B cell (primary cell): ENCODE data around the gene CTNNA2. TPM values are rescaled to one million over a fixed set of nuclear protein-coding genes. Genes with fewer than 3 reads are reported as not detected.

Source experiments
- ATAC-seq: fragments of 200-7000 bp; cut with Tn5 transposase; one replicate; pipeline ENCODE4 v1.10.0; 2021; ENCODE audit warnings: low read depth, mild to moderate bottlenecking, moderate number of reproducible peaks, moderate library complexity
- CTCF ChIA-PET: fragments of 350-600 bp; sonication (Branson Sonifier 250); formaldehyde crosslinking; loops from one replicate; lab custom pipeline; 2021; ENCODE audit warnings: antibody characterized with exemption, inconsistent platforms; lab: Charles Lee
- POLR2A ChIA-PET: fragments of 350-600 bp; sonication (Branson Sonifier 250); formaldehyde crosslinking; loops from one replicate; lab custom pipeline; 2021; ENCODE audit warnings: antibody characterized with exemption; lab: Charles Lee
- DNase-seq: peaks from one replicate; pipeline ENCODE4 v3.0.0; 2013
- H2AFZ ChIP-seq: 2 replicates; pipeline ENCODE4 v1.6.1; 2012; ENCODE audit warnings: mild to moderate bottlenecking, low read depth, low read length; ENCODE audit not compliant: insufficient read depth, poor library complexity, severe bottlenecking
- H3K27ac ChIP-seq, 2 donors: 1 replicate in 1 of 2; 2 replicates in 1 of 2; pipeline ENCODE4 v1.5.1; 2012 to 2013; ENCODE audit warnings: low read length in 2 of 2, mild to moderate bottlenecking in 2 of 2, moderate library complexity in 1 of 2
- H3K27me3 ChIP-seq, 4 experiments: fragments of 200-600 bp in 1 of 4; sonication (generic) in 1 of 4; replicated peaks in 1 of 4; 1 replicate in 2 of 4; 2 replicates in 2 of 4; pipeline versions ENCODE4 v1.6.1 to v1.7.0; 2013 to 2016; ENCODE audit warnings: low read length in 3 of 4, mild to moderate bottlenecking in 2 of 4, mixed read lengths in 1 of 4, moderate library complexity in 1 of 4; ENCODE audit not compliant: insufficient read depth in 4 of 4, control insufficient read depth in 3 of 4; ENCODE audit errors: control extremely low read depth in 1 of 4
- H3K36me3 ChIP-seq, 2 experiments: replicated peaks in 1 of 2; 1 replicate in 1 of 2; 2 replicates in 1 of 2; pipeline versions ENCODE4 v1.6.1 to v1.7.1; 2013; ENCODE audit warnings: low read length in 1 of 2; ENCODE audit not compliant: insufficient read depth in 2 of 2, control insufficient read depth in 1 of 2; ENCODE audit errors: control extremely low read depth in 1 of 2, extremely low read depth in 1 of 2
- H3K4me1 ChIP-seq, 2 donors: fragments of 200-600 bp in 1 of 2; sonication (generic) in 1 of 2; 1 replicate in 1 of 2; 2 replicates in 1 of 2; pipeline versions ENCODE4 v1.5.1 to v1.6.1; 2013 to 2017; ENCODE audit warnings: low read length in 2 of 2; ENCODE audit not compliant: control insufficient read depth in 2 of 2, insufficient read depth in 2 of 2
- H3K4me2 ChIP-seq: replicated peaks from 2 replicates; pipeline ENCODE3; 2012; ENCODE audit warnings: mild to moderate bottlenecking, low read depth, low read length; ENCODE audit not compliant: poor library complexity, severe bottlenecking
- H3K4me3 ChIP-seq, 5 experiments: fragments of 200-600 bp in 1 of 5; sonication (generic) in 1 of 5; 1 replicate in 3 of 5; 2 replicates in 2 of 5; pipeline versions ENCODE4 v1.5.1 to v1.7.0; 2011 to 2016; ENCODE audit warnings: low read length in 4 of 5, mild to moderate bottlenecking in 4 of 5, low read depth in 2 of 5, control low read depth in 1 of 5, moderate library complexity in 1 of 5; ENCODE audit not compliant: insufficient read depth in 1 of 5; ENCODE audit errors: control extremely low read depth in 1 of 5, extremely low read depth in 1 of 5
- H3K79me2 ChIP-seq: fragments of 200-600 bp; sonication (generic); one replicate; pipeline ENCODE4 v1.6.0; 2016; ENCODE audit warnings: low read length; ENCODE audit not compliant: control insufficient read depth, insufficient read depth
- H3K9ac ChIP-seq: fragments of 200-600 bp; sonication (generic); 2 replicates; pipeline ENCODE4 v1.6.1; 2017; ENCODE audit warnings: mild to moderate bottlenecking, low read length, moderate library complexity
- H3K9me3 ChIP-seq, 3 donors: one replicate each; pipeline versions ENCODE4 v1.6.1 to v1.7.1; 2013; ENCODE audit warnings: low read length in 2 of 3; ENCODE audit not compliant: control insufficient read depth in 2 of 3, insufficient read depth in 1 of 3; ENCODE audit errors: control extremely low read depth in 1 of 3
- H4K20me1 ChIP-seq: 2 replicates; pipeline ENCODE4 v1.6.0; 2012; ENCODE audit warnings: mild to moderate bottlenecking, low read length; ENCODE audit not compliant: insufficient read depth, control insufficient read depth, poor library complexity, severe bottlenecking
- H3K27ac Mint-ChIP-seq: one replicate; pipeline ENCODE4 v1.8.0; 2021; ENCODE audit warnings: mixed read lengths
- H3K27me3 Mint-ChIP-seq: one replicate; pipeline ENCODE4 v1.8.0; 2021; ENCODE audit warnings: mixed read lengths
- H3K4me1 Mint-ChIP-seq: one replicate; pipeline ENCODE4 v1.8.0; 2021; ENCODE audit warnings: mixed read lengths
- H3K4me3 Mint-ChIP-seq: one replicate; pipeline ENCODE4 v1.8.0; 2021; ENCODE audit warnings: mixed read lengths
- H3K9me3 Mint-ChIP-seq: one replicate; pipeline ENCODE4 v1.8.0; 2022; ENCODE audit warnings: mixed read lengths; ENCODE audit not compliant: insufficient read depth
- EZH2 ChIP-seq: IDR thresholded peaks from 2 replicates; pipeline ENCODE4 v1.6.1; 2012; ENCODE audit warnings: borderline replicate concordance, low read depth, mild to moderate bottlenecking, moderate library complexity, low read length; ENCODE audit not compliant: insufficient read depth, poor library complexity, severe bottlenecking
- WGBS: methylation state at CpG from one replicate; pipeline ENCODE4 v1.1.5; 2013; ENCODE audit warnings: missing lambda C conversion rate; ENCODE audit not compliant: insufficient coverage; 5-methylcytosine and 5-hydroxymethylcytosine counted together
- intact Hi-C: fragments of 100-400 bp; cut with micrococcal nuclease; formaldehyde crosslinking; loops from one replicate; pipeline ENCODE4 v1.10.0; 2022
- polyA plus RNA-seq: library from polyadenylated mRNA; depleted of rRNA; stranded (reverse); fragments of >200 nt; gene quantifications from 2 replicates; pipeline ENCODE4 v1.2.3, GENCODE V29; 2012
- total RNA-seq, 2 donors: library from RNA; stranded (reverse); fragments of 120-200 nt in 1 of 2; gene quantifications; 1 replicate in 1 of 2; 2 replicates in 1 of 2; pipeline versions ENCODE4 v1.2.3 to v1.2.4, GENCODE V29; 2013 to 2022
- TF ChIP-seq, protein P1 (sequence below): fragments of 200-600 bp; IDR thresholded peaks from one replicate; pipeline ENCODE4 v1.8.0; 2022; ENCODE audit warnings: antibody characterized with exemption, mild to moderate bottlenecking

CTNNA2 gene
- total and polyA plus RNA-seq, 2 donors (not counting 1 experiment from before 2014, with no cell fraction given), result not detected

DNA sequence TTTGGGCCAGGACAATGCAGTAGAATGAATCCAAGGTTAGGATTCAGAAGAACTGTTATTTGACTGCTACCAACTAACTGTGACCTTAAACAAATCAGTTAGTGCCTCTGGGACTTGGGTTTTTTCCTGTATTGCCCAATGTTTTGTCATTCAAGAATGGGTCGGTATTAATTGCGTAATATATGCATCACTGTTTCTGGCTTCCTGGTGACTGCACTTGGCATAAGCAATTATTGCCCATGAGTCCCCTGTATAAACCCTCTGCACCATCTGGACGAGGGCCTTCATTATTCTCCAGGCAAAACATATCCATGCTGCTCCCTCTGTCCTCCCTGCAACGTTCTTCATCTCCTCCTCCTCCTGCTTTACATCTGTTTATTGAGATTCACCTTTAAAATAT is 1047.5 kb downstream of the CTNNA2 start:
- Histone ChIP-seq H3K9ac (no peak overlapping the region), H3K36me3 (no peaks in the 10 kb centered on the region), H3K9me3 (no peaks in the 10 kb centered on the region), H3K4me2 (no peak overlapping the region), H3K79me2 (no peaks in the 10 kb centered on the region), H3K27ac (no peak overlapping the region), H2AFZ (no peak overlapping the region), H3K4me1 (no peaks in the 10 kb centered on the region), H4K20me1 (no peaks in the 10 kb centered on the region), H3K27me3 (no peaks in the 10 kb centered on the region), H3K4me3 (no peak overlapping the region)
- ATAC-seq, result no peak
- no peaks in the 10 kb centered on the region for H3K27me3 Mint-ChIP-seq
- CTCF ChIA-PET, result no interaction called here
- H3K4me3 Mint-ChIP-seq, result no peak overlapping the region
- H3K9me3 Mint-ChIP-seq, result peaks cover 3% of the 10 kb centered on the region
- no peaks in the 10 kb centered on the region for H3K4me1 Mint-ChIP-seq
- 68% methylated on average over 2 of the region's 4 CpGs for WGBS
- POLR2A ChIA-PET, result no interaction called here
- intact Hi-C loops, result no loop called here
- TF ChIP-seq EZH2, result no peak
- TF ChIP-seq, protein P1, sequence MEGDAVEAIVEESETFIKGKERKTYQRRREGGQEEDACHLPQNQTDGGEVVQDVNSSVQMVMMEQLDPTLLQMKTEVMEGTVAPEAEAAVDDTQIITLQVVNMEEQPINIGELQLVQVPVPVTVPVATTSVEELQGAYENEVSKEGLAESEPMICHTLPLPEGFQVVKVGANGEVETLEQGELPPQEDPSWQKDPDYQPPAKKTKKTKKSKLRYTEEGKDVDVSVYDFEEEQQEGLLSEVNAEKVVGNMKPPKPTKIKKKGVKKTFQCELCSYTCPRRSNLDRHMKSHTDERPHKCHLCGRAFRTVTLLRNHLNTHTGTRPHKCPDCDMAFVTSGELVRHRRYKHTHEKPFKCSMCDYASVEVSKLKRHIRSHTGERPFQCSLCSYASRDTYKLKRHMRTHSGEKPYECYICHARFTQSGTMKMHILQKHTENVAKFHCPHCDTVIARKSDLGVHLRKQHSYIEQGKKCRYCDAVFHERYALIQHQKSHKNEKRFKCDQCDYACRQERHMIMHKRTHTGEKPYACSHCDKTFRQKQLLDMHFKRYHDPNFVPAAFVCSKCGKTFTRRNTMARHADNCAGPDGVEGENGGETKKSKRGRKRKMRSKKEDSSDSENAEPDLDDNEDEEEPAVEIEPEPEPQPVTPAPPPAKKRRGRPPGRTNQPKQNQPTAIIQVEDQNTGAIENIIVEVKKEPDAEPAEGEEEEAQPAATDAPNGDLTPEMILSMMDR, result no peak
- H3K27ac Mint-ChIP-seq, result no peak overlapping the region
- DNase-seq, result no peak

DNA sequence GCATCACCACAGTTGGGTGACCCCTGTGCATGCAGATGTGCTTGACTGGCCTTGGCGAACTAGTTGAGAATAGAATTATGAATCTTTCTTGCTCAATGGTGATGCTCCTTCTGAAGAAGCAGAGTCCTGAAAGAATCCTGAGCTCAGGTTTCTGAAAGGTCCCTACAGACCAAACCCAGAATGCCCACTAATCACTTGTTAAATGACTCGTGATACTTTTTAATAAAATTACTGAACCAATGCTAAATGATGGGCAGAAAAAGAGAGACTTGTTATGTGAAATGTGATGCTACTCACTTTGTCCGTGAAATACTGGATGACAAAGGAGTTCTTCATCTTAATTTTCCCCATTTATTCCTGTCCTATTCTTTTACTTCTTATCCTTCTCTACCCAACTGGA is 1055.2 kb downstream of the CTNNA2 start:
- no peaks in the 10 kb centered on the region for H3K4me1 ChIP-seq
- H3K27me3 ChIP-seq, result no peaks in the 10 kb centered on the region
- H3K9ac ChIP-seq, result no peak overlapping the region
- intact Hi-C loops, result no loop called here
- no peak overlapping the region for H3K27ac ChIP-seq
- Mint-ChIP-seq H3K27ac (no peak overlapping the region), H3K9me3 (no peaks in the 10 kb centered on the region), H3K4me1 (no peaks in the 10 kb centered on the region), H3K27me3 (no peaks in the 10 kb centered on the region), H3K4me3 (no peak overlapping the region)
- no peaks in the 10 kb centered on the region for H4K20me1 ChIP-seq
- no peaks in the 10 kb centered on the region for H3K9me3 ChIP-seq
- DNase-seq (no peak), ATAC-seq (no peak)
- no peak overlapping the region for H3K4me3 ChIP-seq
- 83% methylated on average over 1 of the region's 3 CpGs for WGBS
- TF ChIP-seq EZH2, result no peak
- TF ChIP-seq, protein P1, result no peak
- no peak overlapping the region for H3K4me2 ChIP-seq
- H2AFZ ChIP-seq, result no peak overlapping the region
- no peaks in the 10 kb centered on the region for H3K36me3 ChIP-seq
- ChIA-PET POLR2A (no interaction called here), CTCF (no interaction called here)
- no peaks in the 10 kb centered on the region for H3K79me2 ChIP-seq
